Measurements from ENCODE around the gene SH3BP4.

SH3BP4 gene

GRCh38 chr2:234951664-234952269, at the start of gene SH3BP4:
TSS of gene SH3BP4 (plus strand) at chr2:234952017. CDS start at chr2:235035003, 82,986 bp downstream.
- Histone ChIP-seq H3K9ac (ENCODE audit: insufficient read length) (peak within 1 kb of the TSS; percentile 91), H3K27ac (0 out of 2 replicates have a peak within 1 kb of the TSS, but pooled peaks have one; percentile 17), H3K36me3 (ENCODE audit: insufficient read depth, low read length) (no peaks in the 10 kb centered on the region; the same call in 1 of the 2 replicates), H3K9me3 (ENCODE audit: low read depth, low read length) (no peaks in the 10 kb centered on the region), H3K4me3 (peak within 1 kb of the TSS; percentile 96)
- DNase-seq (ENCODE audit: low read depth, low spot score) = no peak
- TF ChIP-seq POLR2AphosphoS5 (IDR thresholded peaks at IDR 0.05; ENCODE audit: borderline replicate concordance, low read depth, low read length) (peak; percentile 40; the same call in 1 of the 2 replicates), FOXP2 (optimal IDR thresholded peaks at IDR 0.05; ENCODE audit: control extremely low read depth, extremely low read length, insufficient read depth) (no peak)

GRCh38 chr2:234904785-234905184, 47.0 kb upstream of the SH3BP4 start:
- no peak overlapping the region for H3K4me3 ChIP-seq
- no peaks in the 10 kb centered on the region for H3K36me3 ChIP-seq (ENCODE audit: insufficient read depth, low read length)
- peak overlapping the region; percentile 17; the same call in 1 of the 2 replicates for H3K27ac ChIP-seq
- no peak overlapping the region for H3K9ac ChIP-seq (ENCODE audit: insufficient read length)
- no peak for TF ChIP-seq POLR2AphosphoS5 (IDR thresholded peaks at IDR 0.05; ENCODE audit: borderline replicate concordance, low read depth, low read length)
- no peak for TF ChIP-seq FOXP2 (optimal IDR thresholded peaks at IDR 0.05; ENCODE audit: control extremely low read depth, extremely low read length, insufficient read depth)
- TF ChIP-seq EZH2 (IDR thresholded peaks at IDR 0.05) = no peak
- H3K9me3 ChIP-seq (ENCODE audit: low read depth, low read length) = no peaks in the 10 kb centered on the region
- DNase-seq (ENCODE audit: low read depth, low spot score) = no peak

- Histone ChIP-seq H3K9me3 (ENCODE audit: low read depth, low read length) (no peaks in the 10 kb centered on the region), H3K4me3 (no peak overlapping the region), H3K27ac (peak overlapping the region; percentile 79), H3K9ac (ENCODE audit: insufficient read length) (no peak overlapping the region), H3K36me3 (ENCODE audit: insufficient read depth, low read length) (no peaks in the 10 kb centered on the region)
- TF ChIP-seq FOXP2 (optimal IDR thresholded peaks at IDR 0.05; ENCODE audit: control extremely low read depth, extremely low read length, insufficient read depth) = no peak
- no peak for TF ChIP-seq EZH2 (IDR thresholded peaks at IDR 0.05)
- TF ChIP-seq POLR2AphosphoS5 (IDR thresholded peaks at IDR 0.05; ENCODE audit: borderline replicate concordance, low read depth, low read length) = no peak
- DNase-seq (ENCODE audit: low read depth, low spot score) = no peak
Observed at GRCh38 chr2:234905547-234906265, 46.1 kb upstream of the SH3BP4 start.

GRCh38 chr2:234910186-234910679, 41.6 kb upstream of the SH3BP4 start:
- DNase-seq (ENCODE audit: low read depth, low spot score) = no peak
- TF ChIP-seq POLR2AphosphoS5 (IDR thresholded peaks at IDR 0.05; ENCODE audit: borderline replicate concordance, low read depth, low read length) = no peak
- no peak for TF ChIP-seq FOXP2 (optimal IDR thresholded peaks at IDR 0.05; ENCODE audit: control extremely low read depth, extremely low read length, insufficient read depth)
- H3K36me3 ChIP-seq (ENCODE audit: insufficient read depth, low read length) = no peaks in the 10 kb centered on the region
- no peak overlapping the region for H3K4me3 ChIP-seq
- H3K27ac ChIP-seq = 0 out of 2 replicates have a peak overlapping the region, but pooled peaks have one; percentile 32
- no peak overlapping the region for H3K9ac ChIP-seq (ENCODE audit: insufficient read length)
- no peaks in the 10 kb centered on the region for H3K9me3 ChIP-seq (ENCODE audit: low read depth, low read length)

- no peak for DNase-seq (ENCODE audit: low read depth, low spot score)
- Histone ChIP-seq H3K4me3 (no peak overlapping the region), H3K9ac (ENCODE audit: insufficient read length) (no peak overlapping the region), H3K27ac (no peak overlapping the region), H3K36me3 (ENCODE audit: insufficient read depth, low read length) (no peaks in the 10 kb centered on the region), H3K9me3 (ENCODE audit: low read depth, low read length) (no peaks in the 10 kb centered on the region)
- TF ChIP-seq POLR2AphosphoS5 (IDR thresholded peaks at IDR 0.05; ENCODE audit: borderline replicate concordance, low read depth, low read length) = no peak
- TF ChIP-seq EZH2 (IDR thresholded peaks at IDR 0.05) = no peak
- no peak for TF ChIP-seq FOXP2 (optimal IDR thresholded peaks at IDR 0.05; ENCODE audit: control extremely low read depth, extremely low read length, insufficient read depth)
Observed at GRCh38 chr2:234911271-234911670, 40.5 kb upstream of the SH3BP4 start.

GRCh38 chr2:234912437-234912836, 39.4 kb upstream of the SH3BP4 start:
- Histone ChIP-seq H3K9ac (ENCODE audit: insufficient read length) (no peak overlapping the region), H3K9me3 (ENCODE audit: low read depth, low read length) (no peaks in the 10 kb centered on the region), H3K36me3 (ENCODE audit: insufficient read depth, low read length) (no peaks in the 10 kb centered on the region), H3K4me3 (no peak overlapping the region), H3K27ac (peak overlapping the region; percentile 27; the same call in 1 of the 2 replicates)
- no peak for DNase-seq (ENCODE audit: low read depth, low spot score)
- no peak for TF ChIP-seq FOXP2 (optimal IDR thresholded peaks at IDR 0.05; ENCODE audit: control extremely low read depth, extremely low read length, insufficient read depth)
- no peak for TF ChIP-seq EZH2 (IDR thresholded peaks at IDR 0.05)
- no peak for TF ChIP-seq POLR2AphosphoS5 (IDR thresholded peaks at IDR 0.05; ENCODE audit: borderline replicate concordance, low read depth, low read length)

- H3K4me3 ChIP-seq = no peak overlapping the region
- no peaks in the 10 kb centered on the region for H3K9me3 ChIP-seq (ENCODE audit: low read depth, low read length)
- H3K27ac ChIP-seq = peak overlapping the region; percentile 27; the same call in 1 of the 2 replicates
- H3K36me3 ChIP-seq (ENCODE audit: insufficient read depth, low read length) = no peaks in the 10 kb centered on the region
- DNase-seq (ENCODE audit: low read depth, low spot score) = no peak
- TF ChIP-seq POLR2AphosphoS5 (IDR thresholded peaks at IDR 0.05; ENCODE audit: borderline replicate concordance, low read depth, low read length) (no peak), FOXP2 (optimal IDR thresholded peaks at IDR 0.05; ENCODE audit: control extremely low read depth, extremely low read length, insufficient read depth) (no peak), EZH2 (IDR thresholded peaks at IDR 0.05) (no peak)
- no peak overlapping the region for H3K9ac ChIP-seq (ENCODE audit: insufficient read length)
Observed at GRCh38 chr2:234913208-234913626, 38.6 kb upstream of the SH3BP4 start.

- no peak overlapping the region for H3K27ac ChIP-seq
- H3K36me3 ChIP-seq (ENCODE audit: insufficient read depth, low read length) = no peaks in the 10 kb centered on the region
- TF ChIP-seq EZH2 (IDR thresholded peaks at IDR 0.05) (no peak), POLR2AphosphoS5 (IDR thresholded peaks at IDR 0.05; ENCODE audit: borderline replicate concordance, low read depth, low read length) (no peak), FOXP2 (optimal IDR thresholded peaks at IDR 0.05; ENCODE audit: control extremely low read depth, extremely low read length, insufficient read depth) (no peak)
- DNase-seq (ENCODE audit: low read depth, low spot score) = no peak
- no peak overlapping the region for H3K4me3 ChIP-seq
- H3K9ac ChIP-seq (ENCODE audit: insufficient read length) = no peak overlapping the region
- H3K9me3 ChIP-seq (ENCODE audit: low read depth, low read length) = no peaks in the 10 kb centered on the region
Observed at GRCh38 chr2:234914371-234915154, 37.3 kb upstream of the SH3BP4 start.
